ENCODE measurements around the gene ANKRD55. TPM values are rescaled to one million over a fixed set of nuclear protein-coding genes. Genes with fewer than 3 reads are reported as not detected.
A peak's percentile ranks its signal among the peaks of the same experiment; 100 is the strongest.

ANKRD55 gene
- total and polyA plus RNA-seq, 11 donors = 0.11 to 0.15 TPM; not detected in 9

- Histone ChIP-seq H3K9me3 (peaks cover 0 to 8% (median 0%) of the 10 kb centered on the region in 12 donors), H3K27me3 (no peaks in the 10 kb centered on the region), H3K36me3 (no peaks in the 10 kb centered on the region), H3K4me3 (peak overlapping the region in 2 of 12 donors; percentile 5 to 18), H3K27ac (peak overlapping the region; percentile 31 to 86 (median 64)), H3K4me1 (peaks cover 0 to 52% (median 26%) of the 10 kb centered on the region in 12 donors)
- intact Hi-C loops (cut with DNase I) = loop anchor here in 3 of 10 donors (5.0 to 10.0 kb wide), 2 partner anchors 74 to 104 kb away; no protein-coding TSS in a partner anchor
- no peak for TF ChIP-seq POLR2A (IDR thresholded peaks at IDR 0.05)
- no peak for TF ChIP-seq CTCF (IDR thresholded peaks at IDR 0.05)
- WGBS, 4 donors = 22 to 35% (median 29%) methylated on average over 2 of the region's 2 CpGs
- DNase-seq (peak in 1 of 5 donors; percentile 17), ATAC-seq (peak in 2 of 4 donors; percentile 15 to 57)
Measured at GRCh38 chr5:56070851-56071465, 162.2 kb downstream of the ANKRD55 start.

GRCh38 chr5:56069652-56070226 is 163.4 kb downstream of the ANKRD55 start:
- Histone ChIP-seq H3K4me3 (no peak overlapping the region), H3K9me3 (peaks cover 0 to 8% (median 0%) of the 10 kb centered on the region in 12 donors), H3K4me1 (peaks cover 0 to 48% (median 26%) of the 10 kb centered on the region in 12 donors), H3K36me3 (no peaks in the 10 kb centered on the region), H3K27me3 (no peaks in the 10 kb centered on the region), H3K27ac (peak overlapping the region in 10 of 12 donors; percentile 31 to 86 (median 64))
- intact Hi-C loops (cut with DNase I) = loop anchor here in 3 of 10 donors (5.0 to 10.0 kb wide), 2 partner anchors 72 to 105 kb away; no protein-coding TSS in a partner anchor
- DNase-seq = no peak
- ATAC-seq = no peak
- 39 to 52% (median 47%) methylated on average over 3 of the region's 3 CpGs for WGBS, 4 donors
- TF ChIP-seq CTCF (IDR thresholded peaks at IDR 0.05) (no peak), POLR2A (IDR thresholded peaks at IDR 0.05) (no peak)

- no peak overlapping the region for H3K4me3 ChIP-seq
- no peaks in the 10 kb centered on the region for H3K27me3 ChIP-seq
- WGBS, 4 donors = 91 to 99% (median 98%) methylated on average over 3 of the region's 3 CpGs
- DNase-seq (no peak), ATAC-seq (no peak)
- H3K9me3 ChIP-seq = peaks cover 0 to 2% (median 0%) of the 10 kb centered on the region in 12 donors
- no peaks in the 10 kb centered on the region for H3K36me3 ChIP-seq
- H3K27ac ChIP-seq = no peak overlapping the region
- intact Hi-C loops (cut with DNase I) = no loop called here
- peaks cover 0 to 31% (median 25%) of the 10 kb centered on the region in 12 donors for H3K4me1 ChIP-seq
- no peak for TF ChIP-seq CTCF (IDR thresholded peaks at IDR 0.05)
- no peak for TF ChIP-seq POLR2A (IDR thresholded peaks at IDR 0.05)
Measured at GRCh38 chr5:56066931-56067450, 166.1 kb downstream of the ANKRD55 start.

- no peak for DNase-seq
- Histone ChIP-seq H3K27me3 (no peaks in the 10 kb centered on the region), H3K4me1 (peaks cover 0 to 11% (median 5%) of the 10 kb centered on the region in 12 donors), H3K36me3 (no peaks in the 10 kb centered on the region), H3K9me3 (no peaks in the 10 kb centered on the region), H3K4me3 (no peak overlapping the region), H3K27ac (no peak overlapping the region)
- ATAC-seq = no peak
- TF ChIP-seq POLR2A (IDR thresholded peaks at IDR 0.05) (no peak), CTCF (IDR thresholded peaks at IDR 0.05) (no peak)
- intact Hi-C loops (cut with DNase I) = no loop called here
- 72 to 80% (median 76%) methylated on average over 2 of the region's 2 CpGs for WGBS, 4 donors
Measured at GRCh38 chr5:56064984-56065383, 168.1 kb downstream of the ANKRD55 start.

All from heart left ventricle (tissue), 16 donors.